Mesothelial cell of epicardium (in vitro differentiated cells): ENCODE data around the gene KIAA1671. TPM values are rescaled to one million over a fixed set of nuclear protein-coding genes. Genes with fewer than 3 reads are reported as not detected.

Source experiments
- DNase-seq, 2 experiments: peaks; one replicate each; pipeline ENCODE4 v3.0.0; 2021; ENCODE audit warnings: low spot score in 2 of 2; ENCODE audit not compliant: unreplicated experiment in 2 of 2
- H3K27ac Mint-ChIP-seq: 2 replicates; pipeline ENCODE4 v1.8.0; 2021; ENCODE audit warnings: mixed read lengths
- H3K27me3 Mint-ChIP-seq: 2 replicates; pipeline ENCODE4 v1.8.0; 2021; ENCODE audit warnings: low read depth, mixed read lengths
- H3K36me3 Mint-ChIP-seq: 2 replicates; pipeline ENCODE4 v1.8.0; 2021; ENCODE audit warnings: mixed read lengths
- H3K4me1 Mint-ChIP-seq: 2 replicates; pipeline ENCODE4 v1.8.0; 2021; ENCODE audit warnings: mixed read lengths
- H3K4me3 Mint-ChIP-seq: 2 replicates; pipeline ENCODE4 v1.8.0; 2021; ENCODE audit warnings: mild to moderate bottlenecking, moderate library complexity, mixed read lengths
- H3K9me3 Mint-ChIP-seq: 2 replicates; pipeline ENCODE4 v1.8.0; 2021; ENCODE audit warnings: mixed read lengths
- CTCF ChIP-seq: fragments of 200-600 bp; sonication (generic); IDR thresholded peaks from one replicate; pipeline ENCODE4 v1.5.0; 2021; ENCODE audit warnings: antibody characterized with exemption; ENCODE audit not compliant: unreplicated experiment
- total RNA-seq: library from RNA; stranded (reverse); gene quantifications from 3 replicates; pipeline ENCODE4 v1.2.1, GENCODE V29; 2021

The KIAA1671 gene
- total RNA-seq, 1 donor from 2014 or later = 21.8 TPM

DNA sequence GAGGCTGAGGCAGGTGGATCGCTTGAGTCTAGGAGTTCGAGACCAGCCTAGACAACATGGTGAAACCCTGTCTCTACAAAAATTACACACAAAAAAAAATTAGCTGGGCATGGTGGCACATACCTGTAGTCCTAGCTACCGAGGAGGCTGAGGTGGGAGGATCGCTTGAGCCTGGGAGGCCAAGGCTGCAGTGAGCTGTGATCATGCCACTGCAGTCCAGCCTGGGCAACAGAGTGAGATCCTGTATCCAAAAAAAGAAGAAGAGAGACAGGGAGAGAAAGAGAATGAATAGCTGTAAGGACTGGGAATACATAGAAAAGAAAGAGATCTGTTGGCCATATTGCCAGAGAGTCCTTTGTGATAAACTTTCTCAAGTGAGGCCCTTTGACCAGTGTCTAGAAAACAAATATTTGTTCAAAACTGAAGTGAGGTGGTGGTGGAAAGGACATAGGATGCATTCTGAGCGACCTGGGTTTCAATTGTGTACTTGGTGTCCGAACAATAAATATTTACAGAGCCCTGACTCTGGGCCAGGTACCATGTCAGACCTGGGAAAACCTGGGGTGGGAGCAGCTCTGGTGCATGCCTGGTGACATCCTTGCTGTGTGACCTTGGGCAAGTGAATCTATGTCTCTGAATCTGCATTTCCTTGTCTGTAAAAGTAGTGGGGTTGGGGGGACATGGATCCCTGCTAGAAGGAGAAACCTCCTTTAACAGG lies 157.5 kb downstream of the KIAA1671 start:
- Mint-ChIP-seq H3K27ac (peak overlapping the region; percentile 94), H3K27me3 (no peaks in the 10 kb centered on the region), H3K36me3 (no peaks in the 10 kb centered on the region), H3K4me3 (peak overlapping the region; percentile 93), H3K9me3 (no peaks in the 10 kb centered on the region), H3K4me1 (peaks cover 34% of the 10 kb centered on the region)
- no peak for DNase-seq
- TF ChIP-seq CTCF = no peak

- H3K27me3 Mint-ChIP-seq = no peaks in the 10 kb centered on the region
- peak overlapping the region; percentile 94 for H3K27ac Mint-ChIP-seq
- H3K4me1 Mint-ChIP-seq = peaks cover 39% of the 10 kb centered on the region
- H3K9me3 Mint-ChIP-seq = no peaks in the 10 kb centered on the region
- no peak for DNase-seq
- H3K4me3 Mint-ChIP-seq = peak overlapping the region; percentile 93
- H3K36me3 Mint-ChIP-seq = no peaks in the 10 kb centered on the region
- no peak for TF ChIP-seq CTCF
Measured at GRCh38 chr22:25110596-25110845, 158.0 kb downstream of the KIAA1671 start.

DNA sequence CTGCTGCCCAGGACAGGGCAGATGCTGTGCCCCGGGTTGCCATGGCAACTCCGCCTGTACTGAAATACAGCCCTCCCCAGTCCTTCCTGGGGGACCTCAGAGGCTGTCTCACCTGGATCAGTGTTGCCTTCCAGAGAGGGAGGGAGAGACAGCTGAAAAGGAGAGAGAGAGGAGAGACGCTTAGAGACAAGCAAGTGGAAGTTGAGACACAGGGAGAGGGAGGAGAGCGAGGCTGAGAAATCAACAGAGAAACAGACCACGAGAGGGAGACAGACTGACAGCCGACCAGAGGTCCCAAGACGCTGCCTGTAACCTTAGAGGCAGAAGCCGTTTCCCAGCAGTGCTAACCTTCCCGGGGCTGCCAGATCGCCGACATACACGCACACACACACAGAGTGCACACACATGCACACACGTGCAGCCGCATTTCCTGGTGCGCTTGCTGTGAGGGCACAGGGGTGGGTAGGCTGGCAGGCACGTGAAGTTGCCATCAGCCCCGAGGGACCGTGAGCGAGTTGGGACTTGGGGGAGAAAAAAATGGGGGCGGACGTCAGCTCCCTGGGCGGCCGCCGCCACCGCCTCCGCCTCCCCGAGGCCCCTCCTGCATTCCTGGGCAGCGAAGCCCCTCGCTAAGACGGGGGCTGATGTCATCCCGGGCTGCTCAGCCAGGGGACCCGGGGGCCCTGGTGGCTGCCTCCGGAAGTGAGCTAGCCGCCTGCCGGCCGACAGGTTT lies 158.5 kb downstream of the KIAA1671 start:
- Mint-ChIP-seq H3K4me3 (peak overlapping the region; percentile 93), H3K4me1 (peaks cover 39% of the 10 kb centered on the region), H3K36me3 (no peaks in the 10 kb centered on the region), H3K27me3 (no peaks in the 10 kb centered on the region), H3K27ac (peak overlapping the region; percentile 94), H3K9me3 (no peaks in the 10 kb centered on the region)
- TF ChIP-seq CTCF = peak; percentile 73
- peak; percentile 65 to 81 for DNase-seq

- H3K4me3 Mint-ChIP-seq = peak overlapping the region; percentile 93
Measured at GRCh38 chr22:25111579-25112517, 159.3 kb downstream of the KIAA1671 start.

More at GRCh38 chr22:25111579-25112517, 159.3 kb downstream of the KIAA1671 start:
- Mint-ChIP-seq H3K27me3 (no peaks in the 10 kb centered on the region), H3K4me1 (peaks cover 39% of the 10 kb centered on the region), H3K27ac (peak overlapping the region; percentile 98), H3K9me3 (no peaks in the 10 kb centered on the region), H3K36me3 (no peaks in the 10 kb centered on the region)
- peak in 1 of 2 experiments; percentile 44 for DNase-seq
- peak; percentile 39 for TF ChIP-seq CTCF
